OCI-LY7 (cell line): ENCODE measurements around the gene LHX4. TPM values are rescaled to one million over a fixed set of nuclear protein-coding genes. Genes with fewer than 3 reads are reported as not detected.

ENCODE experiments used
- BruUV-seq: library from RNA; stranded (reverse); fragments of 400-500 nt; replicated peaks from 2 replicates; lab custom pipeline; 2021; lab: Mats Ljungman, UMichigan
- CTCF ChIA-PET: fragments of 300-600 bp; sonication (Branson Sonifier 250); formaldehyde crosslinking; loops from one replicate; lab custom pipeline; 2022; ENCODE audit warnings: antibody characterized with exemption; ENCODE audit not compliant: unreplicated experiment; lab: Charles Lee
- POLR2A ChIA-PET: fragments of 300-600 bp; sonication (Branson Sonifier 250); formaldehyde crosslinking; loops from one replicate; lab custom pipeline; 2022; ENCODE audit warnings: antibody characterized with exemption; lab: Charles Lee
- DNase-seq: peaks from one replicate; pipeline ENCODE4 v3.0.0-alpha.2; 2015; ENCODE audit warnings: low spot score
- H2AFZ ChIP-seq: fragments of 200-600 bp; sonication (generic), shearing (Covaris generic); 2 replicates; pipeline ENCODE4 v1.6.1; 2014; ENCODE audit warnings: mild to moderate bottlenecking, antibody characterized with exemption, low read length, moderate library complexity
- H3K27ac ChIP-seq: fragments of 200-600 bp; sonication (generic); 2 replicates; pipeline ENCODE4 v1.5.1; 2014; ENCODE audit warnings: mixed run types, low read depth, mild to moderate bottlenecking, moderate library complexity, low read length, inconsistent platforms; ENCODE audit not compliant: poor library complexity, severe bottlenecking
- H3K36me3 ChIP-seq: fragments of 200-600 bp; sonication (generic); 2 replicates; pipeline ENCODE4 v1.6.1; 2014; ENCODE audit warnings: mild to moderate bottlenecking, antibody characterized with exemption, low read length, moderate library complexity, mixed read lengths; ENCODE audit not compliant: insufficient read depth
- H3K4me1 ChIP-seq: fragments of 200-600 bp; sonication (generic); 2 replicates; pipeline ENCODE4 v1.5.1; 2014; ENCODE audit warnings: mild to moderate bottlenecking, low read length; ENCODE audit not compliant: insufficient read depth, poor library complexity, severe bottlenecking
- H3K4me2 ChIP-seq: fragments of 200-600 bp; sonication (generic); 2 replicates; pipeline ENCODE4 v1.6.1; 2014; ENCODE audit warnings: mild to moderate bottlenecking, low read length
- H3K4me3 ChIP-seq: fragments of 200-600 bp; sonication (generic); 2 replicates; pipeline ENCODE4 v1.5.1; 2014; ENCODE audit warnings: mild to moderate bottlenecking, low read depth, low read length; ENCODE audit not compliant: poor library complexity, severe bottlenecking
- H3K79me2 ChIP-seq: fragments of 200-600 bp; sonication (generic); 2 replicates; pipeline ENCODE4 v1.6.1; 2016; ENCODE audit warnings: low read depth, mild to moderate bottlenecking, low read length, moderate library complexity, mixed read lengths; ENCODE audit not compliant: insufficient read depth
- H3K9me2 ChIP-seq: fragments of 200-600 bp; sonication (generic); 2 replicates; pipeline ENCODE4 v1.6.1; 2016; ENCODE audit warnings: mild to moderate bottlenecking, low read length, mixed read lengths; ENCODE audit not compliant: insufficient read depth
- H3K9me3 ChIP-seq: fragments of 200-600 bp; sonication (generic); 2 replicates; pipeline ENCODE4 v1.6.1; 2014; ENCODE audit warnings: mild to moderate bottlenecking, mixed run types, low read length, mixed read lengths
- H4K20me1 ChIP-seq: fragments of 200-600 bp; sonication (generic); 2 replicates; pipeline ENCODE4 v1.6.1; 2014; ENCODE audit warnings: mild to moderate bottlenecking, antibody characterized with exemption, low read length, moderate library complexity, mixed read lengths; ENCODE audit not compliant: insufficient read depth
- CTCF ChIP-seq: fragments of 200-600 bp; sonication (generic); conservative IDR thresholded peaks from 2 replicates; pipeline ENCODE4 v1.5.1; 2014; ENCODE audit warnings: mild to moderate bottlenecking, antibody characterized with exemption, low read length, moderate library complexity, mixed read lengths
- EZH2phosphoT487 ChIP-seq: fragments of 200-600 bp; sonication (generic); IDR thresholded peaks from 2 replicates; pipeline ENCODE4 v1.6.1; 2018; ENCODE audit warnings: low read depth, borderline replicate concordance, mild to moderate bottlenecking, mixed run types, antibody characterized with exemption, low read length, moderate library complexity, mixed read lengths
- intact Hi-C: fragments of 100-400 bp; cut with micrococcal nuclease; formaldehyde crosslinking; loops from one replicate; pipeline ENCODE4 v1.10.0; 2022; ENCODE audit not compliant: unreplicated experiment
- total RNA-seq, 2 experiments: library from RNA; depleted of rRNA in 1 of 2; stranded (reverse); fragments of >200 nt in 1 of 2; shearing (Covaris generic) in 1 of 2; gene quantifications; 2 replicates each; pipeline ENCODE4 v1.2.3, GENCODE V29; 2014 to 2022

The LHX4 gene
- total RNA-seq, 2 experiments from 2014 or later: 0.06 TPM; not detected in 1

- Histone ChIP-seq H2AFZ (no peak overlapping the region), H3K36me3 (no peaks in the 10 kb centered on the region), H3K79me2 (no peaks in the 10 kb centered on the region), H3K4me1 (no peaks in the 10 kb centered on the region), H4K20me1 (no peaks in the 10 kb centered on the region), H3K9me3 (no peaks in the 10 kb centered on the region), H3K4me3 (no peak overlapping the region), H3K27ac (no peak overlapping the region), H3K4me2 (no peak overlapping the region), H3K9me2 (no peaks in the 10 kb centered on the region)
- TF ChIP-seq CTCF: no peak
- ChIA-PET POLR2A (no interaction called here), CTCF (no interaction called here)
- DNase-seq: no peak
- no TSS peak for BruUV-seq
- intact Hi-C loops: loop anchor here (2.0 kb wide), 1 partner anchor 57 kb away; no protein-coding TSS in a partner anchor
These were observed 13.6 kb downstream of the LHX4 start for GRCh38 chr1:180243517-180244221.

- ChIA-PET POLR2A (no interaction called here), CTCF (no interaction called here)
- Histone ChIP-seq H2AFZ (no peak overlapping the region), H3K79me2 (no peaks in the 10 kb centered on the region), H3K9me2 (no peaks in the 10 kb centered on the region), H3K4me2 (no peak overlapping the region), H3K9me3 (no peaks in the 10 kb centered on the region), H3K4me3 (no peak overlapping the region), H3K36me3 (no peaks in the 10 kb centered on the region), H3K27ac (no peak overlapping the region), H3K4me1 (no peaks in the 10 kb centered on the region), H4K20me1 (no peaks in the 10 kb centered on the region)
- no TSS peak for BruUV-seq
- no peak for DNase-seq
- no peak for TF ChIP-seq CTCF
- TF ChIP-seq EZH2phosphoT487: no peak
- intact Hi-C loops: no loop called here
These were observed 14.8 kb downstream of the LHX4 start for GRCh38 chr1:180244840-180245239.

- no peaks in the 10 kb centered on the region for H3K4me1 ChIP-seq
- no peak for DNase-seq
- no peak overlapping the region for H3K27ac ChIP-seq
- CTCF ChIA-PET: no interaction called here
- TF ChIP-seq EZH2phosphoT487: no peak
- TF ChIP-seq CTCF: no peak
- no peaks in the 10 kb centered on the region for H3K36me3 ChIP-seq
- intact Hi-C loops: no loop called here
- H3K9me3 ChIP-seq: no peaks in the 10 kb centered on the region
- H2AFZ ChIP-seq: no peak overlapping the region
- no peaks in the 10 kb centered on the region for H3K9me2 ChIP-seq
- no peak overlapping the region for H3K4me2 ChIP-seq
- H4K20me1 ChIP-seq: no peaks in the 10 kb centered on the region
- POLR2A ChIA-PET: no interaction called here
- BruUV-seq: no TSS peak
- no peak overlapping the region for H3K4me3 ChIP-seq
- no peaks in the 10 kb centered on the region for H3K79me2 ChIP-seq
These were observed 16.5 kb downstream of the LHX4 start for GRCh38 chr1:180246579-180246978.
